HL-60 (cell line): ENCODE data around the gene AKR7A3.
"Not testable (repeated sequence)": the region's sequence is repeated elsewhere in the genome, so short reads cannot be mapped to it uniquely, and the experiment has no call there.

Source experiments
- DNase-seq, 2 experiments: peaks; one replicate each; pipeline ENCODE4 v3.0.0-alpha.2; 2010 to 2020; ENCODE audit warnings: low read depth in 1 of 2, low spot score in 1 of 2
- H3K27ac ChIP-seq: fragments of 250-450 bp; sonication (Bioruptor Pico); replicated peaks from 2 replicates; pipeline ENCODE4 v1.5.1; 2020; ENCODE audit warnings: mild to moderate bottlenecking, moderate library complexity
- H3K27me3 ChIP-seq: fragments of 250-450 bp; sonication (Bioruptor Pico); 2 replicates; pipeline ENCODE4 v1.5.1; 2021; ENCODE audit warnings: mild to moderate bottlenecking, moderate library complexity; ENCODE audit not compliant: insufficient read depth, poor library complexity, severe bottlenecking
- H3K4me3 ChIP-seq: replicated peaks from 2 replicates; pipeline ENCODE4 v1.5.1; 2011; ENCODE audit warnings: mild to moderate bottlenecking, control low read depth, low read length; ENCODE audit not compliant: insufficient read depth
- GABPA ChIP-seq: IDR thresholded peaks from 2 replicates; pipeline ENCODE4 v1.6.1; 2012; ENCODE audit warnings: low read depth
- POLR2AphosphoS5 ChIP-seq: IDR thresholded peaks from 2 replicates; pipeline ENCODE4 v1.6.1; 2012; ENCODE audit warnings: low read depth
- SPI1 ChIP-seq: IDR thresholded peaks from 2 replicates; pipeline ENCODE4 v1.6.1; 2012; ENCODE audit warnings: low read depth, mild to moderate bottlenecking, borderline replicate concordance
- TF ChIP-seq, protein P1 (sequence below): IDR thresholded peaks from one replicate; pipeline ENCODE4 v1.5.1; 2011; ENCODE audit warnings: low read length, control low read depth, inconsistent platforms; ENCODE audit not compliant: insufficient read depth
- TF ChIP-seq, protein P2 (sequence below): IDR thresholded peaks from 2 replicates; pipeline ENCODE4 v1.6.1; 2012; ENCODE audit warnings: low read depth; ENCODE audit not compliant: insufficient replicate concordance

Gene AKR7A3

DNA sequence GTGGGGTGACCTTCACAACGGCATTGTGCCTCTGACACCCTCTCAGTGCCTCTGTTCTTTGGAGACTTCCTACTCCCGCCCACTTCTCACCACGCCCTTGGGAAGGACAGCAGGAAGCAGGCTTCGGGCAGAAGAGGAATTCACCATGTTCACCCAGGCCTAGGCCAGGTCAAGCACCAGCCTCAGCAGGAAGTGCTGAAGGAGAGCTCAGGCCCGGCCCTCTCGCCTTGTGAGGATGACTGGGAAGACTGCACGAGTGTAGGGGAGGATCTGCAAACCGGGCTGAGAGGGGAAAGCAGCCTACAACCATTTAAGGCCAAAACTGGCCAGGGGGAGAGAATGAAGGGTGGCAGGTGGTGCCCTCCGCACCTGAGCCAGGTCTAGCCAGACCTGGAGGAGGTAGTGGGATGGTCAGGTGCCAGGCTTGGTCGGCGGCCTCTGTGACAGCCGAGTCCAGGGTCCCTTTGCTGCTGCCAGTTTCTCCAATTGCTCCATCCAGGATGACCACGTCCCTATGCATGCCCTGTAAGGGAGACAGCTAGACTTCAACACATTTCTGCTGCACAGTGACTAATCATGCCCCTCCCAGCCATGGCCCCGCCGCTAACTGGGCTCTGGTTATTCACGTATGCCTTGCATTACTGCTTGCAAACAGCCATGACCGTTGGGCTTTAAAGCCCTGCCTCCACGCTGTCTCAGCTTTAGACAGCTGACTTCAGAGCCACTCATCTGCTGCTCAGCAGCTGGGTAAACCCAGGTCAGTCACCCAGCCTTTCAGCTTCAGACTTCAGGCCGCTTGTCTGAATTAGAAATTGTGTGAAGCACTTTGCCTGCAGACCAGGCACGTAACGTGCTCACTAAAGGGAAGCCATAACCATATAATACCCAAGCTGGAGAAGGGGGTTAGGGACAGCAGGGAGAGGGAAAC, 28.1 kb downstream of the AKR7A3 start:
- Histone ChIP-seq H3K4me3 (no peak overlapping the region), H3K27ac (no peak overlapping the region), H3K27me3 (no peaks in the 10 kb centered on the region)
- TF ChIP-seq SPI1 (no peak), POLR2AphosphoS5 (peak; percentile 63)
- DNase-seq, result no peak

GRCh38 chr1:19258353-19258752, 30.2 kb downstream of the AKR7A3 start:
- H3K27ac ChIP-seq, result no peak overlapping the region
- H3K27me3 ChIP-seq, result no peaks in the 10 kb centered on the region
- no peak for DNase-seq
- H3K4me3 ChIP-seq, result no peak overlapping the region
- TF ChIP-seq POLR2AphosphoS5 (no peak), GABPA (no peak), SPI1 (no peak)
- TF ChIP-seq, protein P1, sequence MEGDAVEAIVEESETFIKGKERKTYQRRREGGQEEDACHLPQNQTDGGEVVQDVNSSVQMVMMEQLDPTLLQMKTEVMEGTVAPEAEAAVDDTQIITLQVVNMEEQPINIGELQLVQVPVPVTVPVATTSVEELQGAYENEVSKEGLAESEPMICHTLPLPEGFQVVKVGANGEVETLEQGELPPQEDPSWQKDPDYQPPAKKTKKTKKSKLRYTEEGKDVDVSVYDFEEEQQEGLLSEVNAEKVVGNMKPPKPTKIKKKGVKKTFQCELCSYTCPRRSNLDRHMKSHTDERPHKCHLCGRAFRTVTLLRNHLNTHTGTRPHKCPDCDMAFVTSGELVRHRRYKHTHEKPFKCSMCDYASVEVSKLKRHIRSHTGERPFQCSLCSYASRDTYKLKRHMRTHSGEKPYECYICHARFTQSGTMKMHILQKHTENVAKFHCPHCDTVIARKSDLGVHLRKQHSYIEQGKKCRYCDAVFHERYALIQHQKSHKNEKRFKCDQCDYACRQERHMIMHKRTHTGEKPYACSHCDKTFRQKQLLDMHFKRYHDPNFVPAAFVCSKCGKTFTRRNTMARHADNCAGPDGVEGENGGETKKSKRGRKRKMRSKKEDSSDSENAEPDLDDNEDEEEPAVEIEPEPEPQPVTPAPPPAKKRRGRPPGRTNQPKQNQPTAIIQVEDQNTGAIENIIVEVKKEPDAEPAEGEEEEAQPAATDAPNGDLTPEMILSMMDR, result no peak
- TF ChIP-seq, protein P2, sequence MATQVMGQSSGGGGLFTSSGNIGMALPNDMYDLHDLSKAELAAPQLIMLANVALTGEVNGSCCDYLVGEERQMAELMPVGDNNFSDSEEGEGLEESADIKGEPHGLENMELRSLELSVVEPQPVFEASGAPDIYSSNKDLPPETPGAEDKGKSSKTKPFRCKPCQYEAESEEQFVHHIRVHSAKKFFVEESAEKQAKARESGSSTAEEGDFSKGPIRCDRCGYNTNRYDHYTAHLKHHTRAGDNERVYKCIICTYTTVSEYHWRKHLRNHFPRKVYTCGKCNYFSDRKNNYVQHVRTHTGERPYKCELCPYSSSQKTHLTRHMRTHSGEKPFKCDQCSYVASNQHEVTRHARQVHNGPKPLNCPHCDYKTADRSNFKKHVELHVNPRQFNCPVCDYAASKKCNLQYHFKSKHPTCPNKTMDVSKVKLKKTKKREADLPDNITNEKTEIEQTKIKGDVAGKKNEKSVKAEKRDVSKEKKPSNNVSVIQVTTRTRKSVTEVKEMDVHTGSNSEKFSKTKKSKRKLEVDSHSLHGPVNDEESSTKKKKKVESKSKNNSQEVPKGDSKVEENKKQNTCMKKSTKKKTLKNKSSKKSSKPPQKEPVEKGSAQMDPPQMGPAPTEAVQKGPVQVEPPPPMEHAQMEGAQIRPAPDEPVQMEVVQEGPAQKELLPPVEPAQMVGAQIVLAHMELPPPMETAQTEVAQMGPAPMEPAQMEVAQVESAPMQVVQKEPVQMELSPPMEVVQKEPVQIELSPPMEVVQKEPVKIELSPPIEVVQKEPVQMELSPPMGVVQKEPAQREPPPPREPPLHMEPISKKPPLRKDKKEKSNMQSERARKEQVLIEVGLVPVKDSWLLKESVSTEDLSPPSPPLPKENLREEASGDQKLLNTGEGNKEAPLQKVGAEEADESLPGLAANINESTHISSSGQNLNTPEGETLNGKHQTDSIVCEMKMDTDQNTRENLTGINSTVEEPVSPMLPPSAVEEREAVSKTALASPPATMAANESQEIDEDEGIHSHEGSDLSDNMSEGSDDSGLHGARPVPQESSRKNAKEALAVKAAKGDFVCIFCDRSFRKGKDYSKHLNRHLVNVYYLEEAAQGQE, result no peak

- Histone ChIP-seq H3K27ac (no peak overlapping the region), H3K4me3 (no peak overlapping the region), H3K27me3 (no peaks in the 10 kb centered on the region)
- no peak for DNase-seq
- TF ChIP-seq SPI1 (no peak), POLR2AphosphoS5 (no peak), GABPA (no peak)
- TF ChIP-seq, protein P2, result no peak
- TF ChIP-seq, protein P1, result no peak
These were observed 31.2 kb downstream of the AKR7A3 start for GRCh38 chr1:19257178-19257914.

- not testable (repeated sequence) for H3K4me3 ChIP-seq, H3K27ac ChIP-seq, H3K27me3 ChIP-seq, DNase-seq
These were observed 32.3 kb downstream of the AKR7A3 start for GRCh38 chr1:19256301-19256700.
